ENCODE results near the gene RBCK1. TPM values are rescaled to one million over a fixed set of nuclear protein-coding genes. Genes with fewer than 3 reads are reported as not detected.

Gene RBCK1
- total RNA-seq, 4 donors from 2014 or later: 75.7 to 85.6 (median 80.7) TPM

- H3K36me3 ChIP-seq: peaks cover 0 to 29% (median 24%) of the 10 kb centered on the region in 4 donors
- intact Hi-C loops (cut with DNase I): no loop called here
- H3K4me1 ChIP-seq: no peaks in the 10 kb centered on the region
- 98% methylated on average over 6 of the region's 9 CpGs for WGBS
- no peaks in the 10 kb centered on the region for H3K9me3 ChIP-seq
- H3K27ac ChIP-seq (replicated peaks in 1 of 4): no peak overlapping the region
- DNase-seq (ENCODE audit: extremely low spot score): no peak
- H3K4me3 ChIP-seq: no peak overlapping the region
- H3K27me3 ChIP-seq: no peaks in the 10 kb centered on the region
- TF ChIP-seq POLR2AphosphoS5 (IDR thresholded peaks at IDR 0.05) (no peak), POLR2A (IDR thresholded peaks at IDR 0.05; ENCODE audit: low read depth) (no peak), EP300 (IDR thresholded peaks at IDR 0.05) (no peak)
- TF ChIP-seq, protein P1, sequence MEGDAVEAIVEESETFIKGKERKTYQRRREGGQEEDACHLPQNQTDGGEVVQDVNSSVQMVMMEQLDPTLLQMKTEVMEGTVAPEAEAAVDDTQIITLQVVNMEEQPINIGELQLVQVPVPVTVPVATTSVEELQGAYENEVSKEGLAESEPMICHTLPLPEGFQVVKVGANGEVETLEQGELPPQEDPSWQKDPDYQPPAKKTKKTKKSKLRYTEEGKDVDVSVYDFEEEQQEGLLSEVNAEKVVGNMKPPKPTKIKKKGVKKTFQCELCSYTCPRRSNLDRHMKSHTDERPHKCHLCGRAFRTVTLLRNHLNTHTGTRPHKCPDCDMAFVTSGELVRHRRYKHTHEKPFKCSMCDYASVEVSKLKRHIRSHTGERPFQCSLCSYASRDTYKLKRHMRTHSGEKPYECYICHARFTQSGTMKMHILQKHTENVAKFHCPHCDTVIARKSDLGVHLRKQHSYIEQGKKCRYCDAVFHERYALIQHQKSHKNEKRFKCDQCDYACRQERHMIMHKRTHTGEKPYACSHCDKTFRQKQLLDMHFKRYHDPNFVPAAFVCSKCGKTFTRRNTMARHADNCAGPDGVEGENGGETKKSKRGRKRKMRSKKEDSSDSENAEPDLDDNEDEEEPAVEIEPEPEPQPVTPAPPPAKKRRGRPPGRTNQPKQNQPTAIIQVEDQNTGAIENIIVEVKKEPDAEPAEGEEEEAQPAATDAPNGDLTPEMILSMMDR (IDR thresholded peaks at IDR 0.05): no peak
Observed at GRCh38 chr20:399182-399707, 8.9 kb upstream of the RBCK1 start.

DNA sequence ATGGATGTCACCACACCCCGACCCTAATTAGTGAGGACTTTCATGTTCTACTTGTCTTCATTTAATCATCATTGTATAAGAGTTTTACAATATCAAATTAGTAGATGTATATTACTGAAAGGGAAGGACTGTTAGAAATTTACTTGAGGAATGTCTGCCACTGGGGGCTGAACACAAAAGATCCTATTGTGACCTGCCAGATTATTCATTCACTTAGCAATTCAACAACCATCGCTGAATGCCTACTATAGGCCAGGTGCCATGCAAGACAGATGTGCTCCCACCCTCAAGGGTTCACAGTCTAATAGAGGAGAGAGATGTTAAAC, 8.0 kb upstream of the RBCK1 start:
- H3K4me1 ChIP-seq: no peaks in the 10 kb centered on the region
- intact Hi-C loops (cut with DNase I): no loop called here
- H3K36me3 ChIP-seq: peaks cover 0 to 22% (median 19%) of the 10 kb centered on the region in 4 donors
- no peak for DNase-seq (ENCODE audit: extremely low spot score)
- H3K27me3 ChIP-seq: no peaks in the 10 kb centered on the region
- no peak for TF ChIP-seq POLR2AphosphoS5 (IDR thresholded peaks at IDR 0.05)
- TF ChIP-seq, protein P1 (IDR thresholded peaks at IDR 0.05): no peak
- no peak for TF ChIP-seq POLR2A (IDR thresholded peaks at IDR 0.05; ENCODE audit: low read depth)
- H3K27ac ChIP-seq (replicated peaks in 1 of 4): no peak overlapping the region
- no peak overlapping the region for H3K4me3 ChIP-seq
- WGBS: 63% methylated on average over 2 of the region's 2 CpGs
- no peaks in the 10 kb centered on the region for H3K9me3 ChIP-seq

DNA sequence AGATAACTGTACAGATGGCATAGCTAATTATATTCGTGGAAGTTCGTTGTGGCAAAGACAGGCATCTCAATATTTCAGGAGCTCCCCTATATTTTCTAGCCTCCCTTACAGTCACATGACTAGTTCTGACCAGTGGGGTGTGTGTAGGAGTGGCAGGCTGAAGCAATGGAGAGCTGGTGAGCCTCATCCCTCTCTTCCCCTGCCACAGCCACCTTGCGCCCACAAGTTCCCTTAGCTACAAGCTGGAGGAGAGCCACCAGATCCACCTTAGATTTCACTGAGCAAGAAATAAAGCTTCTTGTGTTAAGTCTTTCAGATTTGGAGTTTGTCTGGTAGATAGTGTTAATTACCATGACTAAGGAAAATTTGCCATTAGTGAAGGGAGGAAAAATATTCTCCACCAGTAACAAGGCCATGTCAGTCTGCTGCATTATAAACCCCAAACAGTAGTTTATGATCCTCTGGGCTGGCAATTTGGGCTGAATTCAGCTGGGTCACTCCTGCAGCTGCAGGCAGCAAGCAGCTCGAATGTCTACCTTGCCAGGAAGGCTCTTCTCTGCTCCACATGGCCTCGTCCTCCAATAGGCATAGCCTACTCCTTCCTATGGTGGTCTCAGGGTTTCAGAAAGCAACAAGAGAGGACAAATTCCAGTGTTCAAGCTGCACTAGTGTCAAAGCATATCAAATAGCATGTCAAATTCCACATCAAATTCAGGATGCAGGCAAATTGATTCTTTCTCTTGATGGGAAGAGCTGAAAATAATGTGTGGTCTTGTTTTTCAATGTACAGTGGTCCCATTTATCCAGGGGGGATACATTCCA, 7.4 kb upstream of the RBCK1 start:
- Histone ChIP-seq H3K27me3 (no peaks in the 10 kb centered on the region), H3K9me3 (no peaks in the 10 kb centered on the region), H3K36me3 (peaks cover 0 to 19% (median 17%) of the 10 kb centered on the region in 4 donors), H3K27ac (replicated peaks in 1 of 4) (no peak overlapping the region), H3K4me3 (no peak overlapping the region), H3K4me1 (no peaks in the 10 kb centered on the region)
- no peak for TF ChIP-seq POLR2A (IDR thresholded peaks at IDR 0.05; ENCODE audit: low read depth)
- no peak for TF ChIP-seq POLR2AphosphoS5 (IDR thresholded peaks at IDR 0.05)
- TF ChIP-seq, protein P1 (IDR thresholded peaks at IDR 0.05): no peak
- no peak for TF ChIP-seq EP300 (IDR thresholded peaks at IDR 0.05)
- intact Hi-C loops (cut with DNase I): no loop called here
- no peak for DNase-seq (ENCODE audit: extremely low spot score)
- 75% methylated on average over 5 of the region's 5 CpGs for WGBS

- DNase-seq (ENCODE audit: extremely low spot score): no peak
- intact Hi-C loops (cut with DNase I): no loop called here
- H3K27me3 ChIP-seq: no peaks in the 10 kb centered on the region
- H3K4me3 ChIP-seq: no peak overlapping the region
- no peak overlapping the region for H3K27ac ChIP-seq (replicated peaks in 1 of 4)
- no peaks in the 10 kb centered on the region for H3K9me3 ChIP-seq
- H3K4me1 ChIP-seq: peaks cover 0 to 2% (median 1%) of the 10 kb centered on the region in 4 donors
- WGBS: 86% methylated on average over 9 of the region's 9 CpGs
- TF ChIP-seq POLR2AphosphoS5 (IDR thresholded peaks at IDR 0.05): no peak
- peaks cover 0 to 10% (median 6%) of the 10 kb centered on the region in 4 donors for H3K36me3 ChIP-seq
Observed at GRCh38 chr20:401682-402495, 6.2 kb upstream of the RBCK1 start.

GRCh38 chr20:402496-402885, 5.6 kb upstream of the RBCK1 start:
- no peak for DNase-seq (ENCODE audit: extremely low spot score)
- WGBS: 75% methylated on average over 2 of the region's 2 CpGs
- TF ChIP-seq EP300 (IDR thresholded peaks at IDR 0.05): no peak
- TF ChIP-seq, protein P1 (IDR thresholded peaks at IDR 0.05): no peak
- Histone ChIP-seq H3K4me3 (no peak overlapping the region), H3K27me3 (no peaks in the 10 kb centered on the region), H3K4me1 (peaks cover 5 to 8% (median 7%) of the 10 kb centered on the region in 4 donors), H3K36me3 (peaks cover 0 to 4% (median under 1%) of the 10 kb centered on the region in 4 donors), H3K27ac (replicated peaks in 1 of 4) (no peak overlapping the region), H3K9me3 (no peaks in the 10 kb centered on the region)
- intact Hi-C loops (cut with DNase I): no loop called here

Measured in esophagus muscularis mucosa (tissue), 4 donors.